H9 (cell line): ENCODE measurements around the gene OSTN. TPM values are rescaled to one million over a fixed set of nuclear protein-coding genes. Genes with fewer than 3 reads are reported as not detected.

Source experiments
- DNase-seq: peaks from one replicate; pipeline ENCODE4 v3.0.0-alpha.2; 2017
- H2AFZ ChIP-seq: one replicate; pipeline ENCODE4 v1.6.1; 2013; ENCODE audit warnings: mild to moderate bottlenecking, low read length, control low read depth, moderate library complexity
- H2AK5ac ChIP-seq: 2 replicates; pipeline ENCODE4 v1.6.1; 2013; ENCODE audit warnings: low read length, control low read depth, mixed read lengths; ENCODE audit not compliant: insufficient read length
- H2BK120ac ChIP-seq: one replicate; pipeline ENCODE4 v1.6.1; 2013; ENCODE audit warnings: low read depth, mild to moderate bottlenecking, low read length, control low read depth, inconsistent platforms; ENCODE audit not compliant: poor library complexity, severe bottlenecking
- H2BK12ac ChIP-seq: 2 replicates; pipeline ENCODE4 v1.6.1; 2013; ENCODE audit warnings: low read length, control low read depth, mixed read lengths, low read depth; ENCODE audit not compliant: insufficient read length
- H2BK15ac ChIP-seq: 2 replicates; pipeline ENCODE4 v1.6.1; 2013; ENCODE audit warnings: low read depth, low read length, control low read depth
- H2BK20ac ChIP-seq: one replicate; pipeline ENCODE4 v1.6.1; 2013; ENCODE audit warnings: low read depth, mild to moderate bottlenecking, low read length, control low read depth, inconsistent platforms; ENCODE audit not compliant: poor library complexity, severe bottlenecking
- H2BK5ac ChIP-seq: 2 replicates; pipeline ENCODE4 v1.6.1; 2013; ENCODE audit warnings: low read length, control low read depth, mixed read lengths; ENCODE audit not compliant: insufficient read length
- H3K14ac ChIP-seq: 2 replicates; pipeline ENCODE4 v1.6.1; 2013; ENCODE audit warnings: low read length, control low read depth; ENCODE audit not compliant: insufficient read depth
- H3K18ac ChIP-seq: 2 replicates; pipeline ENCODE4 v1.6.1; 2013; ENCODE audit warnings: low read depth, mild to moderate bottlenecking, mixed read lengths, low read length, control low read depth; ENCODE audit not compliant: insufficient read length
- H3K23ac ChIP-seq: 2 replicates; pipeline ENCODE4 v1.6.1; 2013; ENCODE audit warnings: low read length, control low read depth, mixed read lengths, low read depth; ENCODE audit not compliant: insufficient read length
- H3K23me2 ChIP-seq: 2 replicates; pipeline ENCODE4 v1.6.1; 2013; ENCODE audit warnings: low read depth, mild to moderate bottlenecking, mixed read lengths, low read length, control low read depth; ENCODE audit not compliant: insufficient read length, poor library complexity, severe bottlenecking
- H3K27ac ChIP-seq: 2 replicates; pipeline ENCODE4 v1.5.1; 2013; ENCODE audit warnings: low read length, control low read depth, mixed read lengths, low read depth; ENCODE audit not compliant: insufficient read length
- H3K27me3 ChIP-seq: 2 replicates; pipeline ENCODE4 v1.6.1; 2013; ENCODE audit warnings: low read length, control low read depth, inconsistent platforms; ENCODE audit not compliant: insufficient read depth
- H3K4ac ChIP-seq: 2 replicates; pipeline ENCODE4 v1.6.1; 2013; ENCODE audit warnings: low read depth, mild to moderate bottlenecking, control low read depth, inconsistent platforms, low read length, moderate library complexity
- H3K4me1 ChIP-seq: 2 replicates; pipeline ENCODE4 v1.6.1; 2013; ENCODE audit warnings: low read length, control low read depth, inconsistent platforms; ENCODE audit not compliant: insufficient read depth
- H3K4me2 ChIP-seq: 2 replicates; pipeline ENCODE4 v1.6.1; 2013; ENCODE audit warnings: low read length, control low read depth, mixed read lengths; ENCODE audit not compliant: insufficient read length, insufficient read depth
- H3K56ac ChIP-seq: 2 replicates; pipeline ENCODE4 v1.6.1; 2013; ENCODE audit warnings: low read depth, mild to moderate bottlenecking, mixed read lengths, low read length, control low read depth; ENCODE audit not compliant: insufficient read length
- H3K79me1 ChIP-seq: 2 replicates; pipeline ENCODE4 v1.6.1; 2013; ENCODE audit warnings: low read depth, mild to moderate bottlenecking, moderate library complexity, low read length, control low read depth, inconsistent platforms; ENCODE audit not compliant: insufficient read depth, poor library complexity, severe bottlenecking
- H3K79me2 ChIP-seq: 2 replicates; pipeline ENCODE4 v1.6.1; 2013; ENCODE audit warnings: low read length, control low read depth, inconsistent platforms; ENCODE audit not compliant: insufficient read depth
- H3K9ac ChIP-seq: 2 replicates; pipeline ENCODE4 v1.6.1; 2013; ENCODE audit warnings: low read length, control low read depth, mixed read lengths; ENCODE audit not compliant: insufficient read length; ENCODE audit errors: extremely low read depth
- H3K9me3 ChIP-seq: one replicate; pipeline ENCODE4 v1.6.1; 2013; ENCODE audit warnings: low read depth, low read length, inconsistent platforms; ENCODE audit not compliant: control insufficient read depth
- H3T11ph ChIP-seq: one replicate; pipeline ENCODE4 v1.6.1; 2013; ENCODE audit warnings: mild to moderate bottlenecking, low read length, control low read depth, inconsistent platforms
- H4K20me1 ChIP-seq: one replicate; pipeline ENCODE4 v1.6.1; 2013; ENCODE audit not compliant: control insufficient read depth, insufficient read length, insufficient read depth
- H4K5ac ChIP-seq: 2 replicates; pipeline ENCODE4 v1.6.1; 2013; ENCODE audit warnings: low read depth, mild to moderate bottlenecking, mixed read lengths, low read length, control low read depth; ENCODE audit not compliant: insufficient read length
- H4K8ac ChIP-seq: replicated peaks from 2 replicates; pipeline ENCODE4 v1.6.1; 2013; ENCODE audit warnings: low read length, control low read depth, mixed read lengths, low read depth; ENCODE audit not compliant: insufficient read length
- H4K91ac ChIP-seq: 2 replicates; pipeline ENCODE4 v1.6.1; 2013; ENCODE audit warnings: low read depth, mild to moderate bottlenecking, moderate library complexity, mixed read lengths, low read length, control low read depth; ENCODE audit not compliant: insufficient read length
- H3K27ac Mint-ChIP-seq, 3 experiments: 2 replicates in 2 of 3; 3 replicates in 1 of 3; pipeline ENCODE4 v1.8.0; 2020 to 2021; ENCODE audit warnings: mixed read lengths in 3 of 3, mild to moderate bottlenecking in 1 of 3, moderate library complexity in 1 of 3
- H3K27me3 Mint-ChIP-seq: 2 replicates; pipeline ENCODE4 v1.8.0; 2021; ENCODE audit warnings: low read depth, mild to moderate bottlenecking, moderate library complexity, mixed read lengths
- H3K36me3 Mint-ChIP-seq, 3 experiments: 2 replicates in 2 of 3; 3 replicates in 1 of 3; pipeline ENCODE4 v1.8.0; 2020 to 2021; ENCODE audit warnings: low read depth in 3 of 3, mixed read lengths in 3 of 3; ENCODE audit not compliant: insufficient read depth in 1 of 3
- H3K4me1 Mint-ChIP-seq, 2 experiments: 2 replicates each; pipeline ENCODE4 v1.8.0; 2020; ENCODE audit warnings: mixed read lengths in 2 of 2
- H3K4me3 Mint-ChIP-seq, 2 experiments: 2 replicates in 1 of 2; 3 replicates in 1 of 2; pipeline ENCODE4 v1.8.0; 2020 to 2021; ENCODE audit warnings: mild to moderate bottlenecking in 2 of 2, mixed read lengths in 2 of 2, moderate library complexity in 1 of 2
- H3K9me3 Mint-ChIP-seq, 2 experiments: 2 replicates in 1 of 2; 3 replicates in 1 of 2; pipeline ENCODE4 v1.8.0; 2020; ENCODE audit warnings: mild to moderate bottlenecking in 2 of 2, mixed read lengths in 2 of 2, moderate library complexity in 1 of 2
- WGBS: extraction: QIAGEN DNeasy Blood & Tissue Kit; methylation state at CpG from one replicate; pipeline ENCODE4 v1.1.7; 2013; ENCODE audit warnings: missing lambda C conversion rate, low lambda C conversion rate, mixed read lengths; ENCODE audit not compliant: insufficient read length; ENCODE audit errors: extremely low coverage; 5-methylcytosine and 5-hydroxymethylcytosine counted together
- total RNA-seq: library from RNA; stranded (reverse); gene quantifications from 2 replicates; pipeline ENCODE4 v1.2.1, GENCODE V29; 2021
- TF ChIP-seq, protein P1 (sequence below): fragments of 200-600 bp; sonication (generic); conservative IDR thresholded peaks from 3 replicates; pipeline ENCODE4 v1.8.0; 2021; ENCODE audit warnings: antibody characterized with exemption, mild to moderate bottlenecking

The OSTN gene
- total RNA-seq, 1 experiment from 2014 or later, result 0.07 TPM

DNA sequence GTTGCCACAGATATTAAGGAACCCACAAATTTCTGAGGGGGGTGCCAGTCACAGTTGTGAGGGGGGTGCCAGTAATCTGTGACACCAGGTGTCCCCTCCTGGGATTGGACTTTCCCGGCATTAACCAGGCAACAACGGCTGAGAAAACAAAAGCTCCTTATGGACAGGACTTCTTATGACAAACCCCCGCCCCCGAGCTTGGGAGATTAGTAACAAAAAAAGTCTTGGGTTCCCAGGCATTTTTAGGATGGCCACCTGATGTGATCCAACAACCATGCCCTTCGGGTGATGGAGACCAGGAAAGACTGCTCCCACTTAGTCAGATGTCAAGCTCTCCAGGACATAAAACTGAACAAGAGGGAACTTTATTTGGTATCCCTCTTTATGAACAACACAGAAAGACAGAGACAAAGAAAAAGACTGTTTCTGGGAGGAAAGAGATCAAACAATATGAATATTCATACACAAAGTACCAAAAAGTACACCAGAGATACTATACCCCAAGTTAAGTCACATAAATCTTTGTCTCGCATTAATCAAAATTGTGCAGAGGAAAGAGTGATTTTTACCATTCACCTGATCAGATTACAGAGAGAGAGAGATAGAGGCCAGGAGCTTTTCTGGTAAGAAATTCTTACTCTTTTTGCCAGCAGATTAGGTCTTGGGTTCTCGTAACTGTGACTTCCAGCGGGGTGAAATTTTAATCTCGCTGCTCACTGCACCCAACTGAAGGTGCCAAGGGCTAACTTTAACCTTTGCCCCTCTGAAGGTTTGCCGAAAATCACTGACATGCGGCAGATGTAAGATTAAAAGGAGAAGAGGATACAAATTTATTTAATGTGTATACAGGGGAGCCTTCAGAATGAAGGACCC lies 61.6 kb downstream of the OSTN start:
- H2BK5ac ChIP-seq, result no peak overlapping the region
- no peaks in the 10 kb centered on the region for H3K27me3 Mint-ChIP-seq
- H3T11ph ChIP-seq, result no peak overlapping the region
- DNase-seq, result no peak
- H2BK12ac ChIP-seq, result no peak overlapping the region
- H2BK15ac ChIP-seq, result no peak overlapping the region
- H3K4me2 ChIP-seq, result no peak overlapping the region
- H3K36me3 Mint-ChIP-seq, result no peaks in the 10 kb centered on the region; a peak in 1 of 7 replicates
- H4K91ac ChIP-seq, result no peak overlapping the region
- no peak overlapping the region for H3K9ac ChIP-seq
- peak overlapping the region; percentile 92 to 99 (median 92) for H3K27ac Mint-ChIP-seq
- H3K56ac ChIP-seq, result no peak overlapping the region
- H3K9me3 Mint-ChIP-seq, result no peaks in the 10 kb centered on the region; a peak in 1 of 5 replicates
- no peak overlapping the region for H3K4ac ChIP-seq
- H4K5ac ChIP-seq, result no peak overlapping the region
- no peak overlapping the region for H3K18ac ChIP-seq
- H3K4me1 Mint-ChIP-seq, result peaks cover 35 to 64% of the 10 kb centered on the region in 2 experiments
- H3K23ac ChIP-seq, result no peak overlapping the region
- H3K79me1 ChIP-seq, result no peaks in the 10 kb centered on the region
- H3K4me1 ChIP-seq, result peaks cover 7% of the 10 kb centered on the region; the same call in 1 of the 2 replicates
- no peak overlapping the region for H2BK120ac ChIP-seq
- no peaks in the 10 kb centered on the region for H3K23me2 ChIP-seq
- no peak overlapping the region for H4K8ac ChIP-seq
- H3K27me3 ChIP-seq, result no peaks in the 10 kb centered on the region
- no peak overlapping the region for H3K27ac ChIP-seq
- H3K79me2 ChIP-seq, result no peaks in the 10 kb centered on the region
- H3K9me3 ChIP-seq, result no peaks in the 10 kb centered on the region
- H2AFZ ChIP-seq, result no peak overlapping the region
- no peak overlapping the region for H2BK20ac ChIP-seq
- H3K14ac ChIP-seq, result no peak overlapping the region
- TF ChIP-seq, protein P1, sequence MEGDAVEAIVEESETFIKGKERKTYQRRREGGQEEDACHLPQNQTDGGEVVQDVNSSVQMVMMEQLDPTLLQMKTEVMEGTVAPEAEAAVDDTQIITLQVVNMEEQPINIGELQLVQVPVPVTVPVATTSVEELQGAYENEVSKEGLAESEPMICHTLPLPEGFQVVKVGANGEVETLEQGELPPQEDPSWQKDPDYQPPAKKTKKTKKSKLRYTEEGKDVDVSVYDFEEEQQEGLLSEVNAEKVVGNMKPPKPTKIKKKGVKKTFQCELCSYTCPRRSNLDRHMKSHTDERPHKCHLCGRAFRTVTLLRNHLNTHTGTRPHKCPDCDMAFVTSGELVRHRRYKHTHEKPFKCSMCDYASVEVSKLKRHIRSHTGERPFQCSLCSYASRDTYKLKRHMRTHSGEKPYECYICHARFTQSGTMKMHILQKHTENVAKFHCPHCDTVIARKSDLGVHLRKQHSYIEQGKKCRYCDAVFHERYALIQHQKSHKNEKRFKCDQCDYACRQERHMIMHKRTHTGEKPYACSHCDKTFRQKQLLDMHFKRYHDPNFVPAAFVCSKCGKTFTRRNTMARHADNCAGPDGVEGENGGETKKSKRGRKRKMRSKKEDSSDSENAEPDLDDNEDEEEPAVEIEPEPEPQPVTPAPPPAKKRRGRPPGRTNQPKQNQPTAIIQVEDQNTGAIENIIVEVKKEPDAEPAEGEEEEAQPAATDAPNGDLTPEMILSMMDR, result no peak
- no CpG with 5 or more reads among the region's 11 CpGs for WGBS
- H4K20me1 ChIP-seq, result no peaks in the 10 kb centered on the region
- H3K4me3 Mint-ChIP-seq, result no peak overlapping the region
- H2AK5ac ChIP-seq, result no peak overlapping the region
